ENCODE results near the gene RBM34.
"Not testable (repeated sequence)": the region's sequence is repeated elsewhere in the genome, so short reads cannot be mapped to it uniquely, and the experiment has no call there.

RBM34 gene

GRCh38 chr1:235091319-235092044, 69.6 kb downstream of the RBM34 start:
- H2AFZ ChIP-seq (ENCODE audit: low read depth, low read length); H3K9me3 ChIP-seq (ENCODE audit: low read length); H3K4me3 ChIP-seq (ENCODE audit: low read length); H3K27me3 ChIP-seq (ENCODE audit: insufficient read depth, low read length); H3K36me3 ChIP-seq (ENCODE audit: insufficient read depth, low read length): not testable (repeated sequence)
- H3K4me1 ChIP-seq (ENCODE audit: insufficient read depth, low read length): peaks cover 16% of the 10 kb centered on the region

DNA sequence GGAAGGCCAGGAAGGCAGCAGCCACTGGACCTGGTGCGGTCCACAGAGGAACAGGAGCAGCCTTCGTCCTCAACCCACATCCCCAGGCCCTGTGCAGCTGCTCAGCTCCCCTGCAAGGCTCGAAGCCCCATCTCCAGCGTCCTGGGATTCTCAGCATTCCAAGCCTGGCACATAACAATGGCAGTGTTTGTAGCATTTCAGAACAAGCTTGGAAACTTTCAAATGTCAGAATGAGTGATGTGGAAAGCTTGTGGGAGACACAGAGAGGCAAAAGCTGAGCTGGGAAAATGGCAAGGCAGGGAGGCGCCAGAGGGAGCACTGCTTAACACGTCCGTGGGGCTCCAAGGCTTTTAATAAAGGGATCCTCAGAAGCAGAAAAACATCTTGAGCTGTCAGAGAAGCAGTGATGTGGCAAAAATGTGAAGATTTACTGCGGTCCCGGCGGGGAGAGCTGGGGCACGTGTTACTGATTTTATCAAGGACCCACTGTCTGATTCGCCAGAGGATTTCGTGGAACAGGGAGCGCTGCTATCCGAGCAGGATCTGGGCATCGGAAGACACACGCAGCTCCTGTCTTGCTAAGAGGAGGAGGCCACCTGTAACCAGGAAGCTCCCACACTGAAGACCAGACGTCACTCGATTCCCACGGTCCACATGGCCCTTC, 70.5 kb downstream of the RBM34 start:
- no peaks in the 10 kb centered on the region for H3K27me3 ChIP-seq (ENCODE audit: insufficient read depth, low read length)
- H3K36me3 ChIP-seq (ENCODE audit: insufficient read depth, low read length): no peaks in the 10 kb centered on the region
- peak overlapping the region; percentile 19 for H2AFZ ChIP-seq (ENCODE audit: low read depth, low read length)
- no peak overlapping the region for H3K4me3 ChIP-seq (ENCODE audit: low read length)
- no peaks in the 10 kb centered on the region for H3K9me3 ChIP-seq (ENCODE audit: low read length)
- peaks cover 16% of the 10 kb centered on the region for H3K4me1 ChIP-seq (ENCODE audit: insufficient read depth, low read length)

DNA sequence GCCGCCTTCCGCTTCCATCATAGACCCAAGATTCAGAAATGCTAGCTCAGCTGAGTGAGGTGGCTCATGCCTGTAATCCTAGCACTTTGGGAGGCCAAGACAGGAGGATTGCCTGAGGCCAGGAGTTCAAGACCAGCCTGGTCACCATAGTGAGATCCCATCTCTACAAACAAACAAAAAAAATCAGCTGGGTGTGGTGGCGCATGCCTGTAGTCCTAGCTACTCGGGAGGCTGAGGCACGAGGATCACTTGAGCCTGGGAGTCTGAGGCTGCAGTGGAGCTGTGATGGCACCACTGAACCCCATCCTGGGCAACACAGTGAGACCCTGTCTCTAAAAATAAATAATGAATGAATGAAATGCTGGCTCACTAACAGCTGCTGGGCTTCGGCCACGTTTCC, 72.1 kb downstream of the RBM34 start:
- Histone ChIP-seq H3K9me3 (ENCODE audit: low read length) (no peaks in the 10 kb centered on the region), H3K27me3 (ENCODE audit: insufficient read depth, low read length) (no peaks in the 10 kb centered on the region), H3K4me1 (ENCODE audit: insufficient read depth, low read length) (peaks cover 20% of the 10 kb centered on the region), H3K4me3 (ENCODE audit: low read length) (no peak overlapping the region), H3K36me3 (ENCODE audit: insufficient read depth, low read length) (no peaks in the 10 kb centered on the region), H2AFZ (ENCODE audit: low read depth, low read length) (no peak overlapping the region)

DNA sequence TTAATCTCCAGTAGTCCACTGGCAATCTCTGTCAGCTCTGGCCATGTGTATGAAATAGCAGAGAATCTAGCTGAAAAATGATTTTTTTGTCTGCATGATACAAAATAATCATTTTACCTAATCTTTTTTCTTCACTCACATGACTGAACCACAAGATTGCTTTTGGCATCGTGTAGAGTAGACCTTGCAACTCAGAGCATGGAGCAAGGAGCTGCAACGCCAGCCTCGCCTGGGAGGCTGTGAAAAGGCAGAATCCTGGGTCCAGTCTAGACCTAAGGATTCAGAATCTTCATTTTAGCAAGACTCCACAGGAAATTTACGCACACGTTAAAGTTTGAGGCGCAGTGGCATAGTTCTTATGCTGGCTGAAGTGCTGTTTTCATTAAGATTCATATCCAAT, 72.6 kb downstream of the RBM34 start:
- no peaks in the 10 kb centered on the region for H3K27me3 ChIP-seq (ENCODE audit: insufficient read depth, low read length)
- no peaks in the 10 kb centered on the region for H3K9me3 ChIP-seq (ENCODE audit: low read length)
- H3K4me3 ChIP-seq (ENCODE audit: low read length): no peak overlapping the region
- H3K4me1 ChIP-seq (ENCODE audit: insufficient read depth, low read length): peaks cover 19% of the 10 kb centered on the region
- no peak overlapping the region for H2AFZ ChIP-seq (ENCODE audit: low read depth, low read length)
- H3K36me3 ChIP-seq (ENCODE audit: insufficient read depth, low read length): no peaks in the 10 kb centered on the region

DNA sequence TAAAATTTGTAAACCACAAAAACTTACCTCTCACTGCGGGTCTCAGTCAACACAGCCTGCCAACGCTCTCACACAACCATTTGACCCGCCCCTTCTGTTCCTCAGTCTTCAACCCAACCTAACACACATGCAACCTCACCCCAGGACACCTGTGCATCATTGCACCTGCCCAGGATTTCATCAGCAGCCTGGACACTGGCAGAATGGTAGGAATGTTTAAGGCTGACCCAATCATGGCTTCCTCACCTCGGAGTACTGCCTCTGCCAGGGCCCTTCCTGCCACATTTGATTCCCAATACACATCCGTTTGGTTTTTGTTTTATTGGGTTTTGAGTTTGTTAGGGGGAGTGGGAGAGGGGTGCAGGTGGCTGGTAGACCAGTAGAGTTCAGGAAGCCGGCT, 73.1 kb downstream of the RBM34 start:
- no peaks in the 10 kb centered on the region for H3K36me3 ChIP-seq (ENCODE audit: insufficient read depth, low read length)
- no peak overlapping the region for H3K4me3 ChIP-seq (ENCODE audit: low read length)
- no peaks in the 10 kb centered on the region for H3K9me3 ChIP-seq (ENCODE audit: low read length)
- H2AFZ ChIP-seq (ENCODE audit: low read depth, low read length): no peak overlapping the region
- peaks cover 24% of the 10 kb centered on the region for H3K4me1 ChIP-seq (ENCODE audit: insufficient read depth, low read length)
- H3K27me3 ChIP-seq (ENCODE audit: insufficient read depth, low read length): no peaks in the 10 kb centered on the region

DNA sequence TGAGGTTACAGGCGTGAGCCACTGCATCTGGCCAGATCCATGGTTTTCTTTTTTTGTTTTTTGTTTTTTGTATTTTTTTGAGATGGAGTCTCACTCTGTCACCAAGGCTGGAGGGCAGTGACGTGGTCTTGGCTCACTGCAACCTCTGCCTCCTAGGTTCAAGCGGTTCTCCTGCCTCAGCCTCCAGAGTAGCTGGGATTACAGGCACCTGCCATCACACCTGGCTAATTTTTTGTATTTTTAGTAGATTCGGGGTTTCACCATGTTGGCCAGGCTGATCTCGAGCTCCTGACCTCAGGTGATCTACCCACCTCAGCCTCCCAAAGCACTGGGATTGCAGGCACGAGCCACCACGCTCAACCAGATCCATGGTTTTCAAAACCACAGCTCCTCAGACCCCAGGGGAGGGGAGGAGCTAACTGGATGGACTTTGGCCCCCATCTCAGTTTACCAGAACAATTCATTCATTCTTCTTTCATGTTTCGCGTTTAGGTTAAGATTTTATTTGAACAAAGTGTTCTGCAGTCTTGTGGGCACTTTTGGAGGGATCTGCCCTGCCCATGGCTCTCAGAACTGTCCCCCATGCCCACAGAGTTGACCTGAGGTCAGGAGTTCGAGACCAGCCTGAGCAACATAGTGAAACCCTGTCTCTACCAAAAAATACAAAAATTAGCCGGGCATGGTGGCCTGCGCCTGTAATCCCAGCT, 75.5 kb downstream of the RBM34 start:
- not testable (repeated sequence) for H3K36me3 ChIP-seq (ENCODE audit: insufficient read depth, low read length); H3K9me3 ChIP-seq (ENCODE audit: low read length); H2AFZ ChIP-seq (ENCODE audit: low read depth, low read length); H3K27me3 ChIP-seq (ENCODE audit: insufficient read depth, low read length); H3K4me3 ChIP-seq (ENCODE audit: low read length)
- H3K4me1 ChIP-seq (ENCODE audit: insufficient read depth, low read length): peaks cover 17% of the 10 kb centered on the region

Measured in neuron (in vitro differentiated cells).